ENCODE measurements around the gene BCL2L14.

The BCL2L14 gene

DNA sequence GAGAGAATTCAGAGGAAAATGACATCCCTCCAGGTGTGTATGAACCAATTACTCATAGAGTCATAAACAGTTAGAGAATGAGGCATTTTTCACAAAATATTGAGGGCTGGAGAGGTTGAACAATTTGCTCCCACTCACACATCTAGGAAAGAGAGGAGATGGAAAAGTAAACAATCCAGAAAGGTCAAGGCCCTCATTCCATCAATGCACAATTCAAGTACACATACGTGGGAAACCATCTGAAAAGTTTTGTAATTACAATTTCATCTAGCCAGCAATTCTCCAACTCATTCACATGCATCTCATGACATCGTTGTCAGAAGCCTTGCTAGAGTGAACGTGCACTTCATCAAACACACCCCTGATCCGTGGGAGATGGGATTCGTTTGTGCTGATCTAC, 15.7 kb upstream of the BCL2L14 start:
- DNase-seq (ENCODE audit: low read depth, low spot score), result no peak

DNA sequence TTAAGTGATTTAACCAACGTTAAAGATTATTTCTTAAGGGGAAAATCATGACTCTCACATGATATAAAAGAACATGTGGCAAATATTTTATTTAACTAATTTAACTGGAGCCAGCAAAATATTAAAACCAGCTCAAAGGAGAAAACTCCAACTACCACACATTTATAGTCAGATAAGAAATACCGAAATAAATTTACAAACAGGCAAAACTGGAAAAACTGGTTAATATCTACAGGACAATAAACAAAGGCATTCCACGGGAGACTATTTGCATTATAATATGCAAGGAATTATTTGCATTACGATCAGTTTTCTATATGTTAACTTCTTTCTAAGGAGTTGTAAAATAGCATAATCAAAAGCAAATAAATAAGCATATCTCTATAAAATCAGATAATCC, 13.8 kb upstream of the BCL2L14 start:
- no peak for DNase-seq (ENCODE audit: low read depth, low spot score)

DNA sequence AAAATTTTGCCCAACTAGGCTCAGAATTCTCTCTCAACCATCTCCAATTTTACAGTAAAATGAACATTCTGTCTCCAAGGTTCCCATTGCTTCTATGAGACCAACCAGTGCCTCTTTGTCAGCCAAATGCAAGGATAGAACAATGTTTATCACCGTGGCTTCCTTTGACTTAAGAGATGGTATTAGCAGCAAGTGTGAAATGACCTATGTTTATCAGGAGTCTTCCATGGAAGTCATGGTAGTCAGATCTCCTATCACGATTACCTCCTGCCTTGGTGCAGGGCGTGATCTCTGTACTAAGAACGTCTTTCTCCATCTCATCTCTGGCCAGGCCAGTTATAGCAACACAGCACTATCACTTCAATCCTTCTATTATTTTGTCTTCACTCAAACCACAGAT, 6.1 kb upstream of the BCL2L14 start:
- no peak for DNase-seq (ENCODE audit: low read depth, low spot score)

DNA sequence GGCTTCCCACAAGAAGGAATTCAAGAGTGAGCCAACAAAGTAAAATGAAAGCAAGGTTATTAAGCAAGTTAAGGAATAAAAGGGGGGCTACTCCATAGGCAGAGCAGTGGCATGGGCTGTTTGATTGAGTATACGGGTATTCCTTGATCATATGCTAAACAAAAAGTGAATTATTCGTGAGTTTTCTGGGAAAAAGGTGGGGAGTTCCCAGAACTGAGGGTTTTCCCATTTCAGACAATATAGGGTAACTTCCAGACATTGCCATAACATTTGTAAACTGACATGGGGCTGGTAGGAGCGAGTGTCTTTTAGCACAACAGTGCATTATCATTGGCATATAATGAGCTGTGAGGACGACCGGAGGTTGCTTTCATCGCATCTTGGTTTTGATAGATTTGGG, 2.0 kb upstream of the BCL2L14 start:
- no peak for DNase-seq (ENCODE audit: low read depth, low spot score)

DNA sequence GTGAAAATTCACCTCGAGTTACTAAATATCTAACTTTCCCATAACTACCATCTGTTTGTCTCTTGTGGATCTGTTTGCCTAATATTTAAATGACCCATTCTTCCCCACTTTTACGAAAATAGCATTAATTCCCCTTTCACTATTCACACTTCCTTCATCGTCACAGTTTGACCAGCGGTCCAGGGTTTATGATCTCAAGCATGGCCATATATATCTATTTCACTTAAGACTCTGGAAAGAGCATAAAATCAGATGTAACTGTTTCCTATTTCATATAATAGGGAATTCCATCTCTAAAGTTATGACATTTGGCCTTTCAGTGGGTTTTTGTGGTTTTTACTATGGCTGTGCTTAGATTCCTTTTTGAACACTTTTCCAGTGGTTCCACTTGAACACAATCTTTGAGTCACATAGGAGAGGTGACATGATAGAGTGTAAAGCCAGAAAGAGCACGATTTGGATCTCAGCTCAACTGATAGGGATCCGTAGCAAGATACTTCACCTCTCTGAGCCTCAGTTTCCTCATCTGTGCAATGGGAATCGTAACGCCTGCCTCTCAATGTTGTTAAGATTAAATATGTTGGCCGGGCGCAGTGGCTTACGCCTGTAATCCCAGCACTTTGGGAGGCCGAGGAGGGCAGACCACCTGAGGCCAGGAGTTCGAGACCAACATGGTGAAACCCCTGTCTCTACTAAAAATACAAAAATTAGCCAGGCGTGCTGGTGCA, 754 bp upstream of the BCL2L14 start:
- DNase-seq (ENCODE audit: low read depth, low spot score), result no peak

DNA sequence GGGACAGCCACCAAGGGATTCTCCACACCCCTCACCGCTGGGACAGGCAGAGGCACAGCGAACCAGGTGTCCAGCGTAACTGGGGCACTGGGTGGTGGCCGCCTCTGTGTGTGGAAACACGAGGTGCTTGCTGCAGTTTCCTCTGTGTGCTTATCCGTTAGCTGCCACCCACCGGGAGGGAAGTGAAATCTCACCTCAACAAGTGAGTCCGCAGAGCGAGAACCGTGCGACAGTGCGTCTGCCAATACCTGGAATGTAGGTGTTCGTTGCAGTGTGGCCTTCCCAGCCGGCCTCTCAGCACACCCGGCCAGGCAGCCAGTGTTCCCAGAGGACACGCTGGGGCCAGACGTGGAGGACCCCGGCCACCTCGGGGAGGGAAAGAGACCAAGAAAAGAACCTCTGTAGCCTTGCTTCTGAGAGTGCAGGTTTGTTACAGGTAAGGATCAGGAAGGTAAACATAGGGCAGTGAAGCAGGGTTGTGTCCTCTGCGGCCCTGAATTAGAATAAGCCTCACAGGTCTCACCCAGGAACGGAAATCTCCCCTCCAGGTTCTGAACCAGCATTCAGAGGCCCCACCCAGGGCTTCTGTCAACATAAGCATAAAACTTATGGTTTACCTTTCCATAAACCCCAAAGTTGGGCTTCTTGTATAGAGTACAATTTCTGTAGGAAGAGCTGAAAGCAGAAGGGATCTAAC, 1.5 kb downstream of the BCL2L14 start:
- DNase-seq (ENCODE audit: low read depth, low spot score), result no peak

DNA sequence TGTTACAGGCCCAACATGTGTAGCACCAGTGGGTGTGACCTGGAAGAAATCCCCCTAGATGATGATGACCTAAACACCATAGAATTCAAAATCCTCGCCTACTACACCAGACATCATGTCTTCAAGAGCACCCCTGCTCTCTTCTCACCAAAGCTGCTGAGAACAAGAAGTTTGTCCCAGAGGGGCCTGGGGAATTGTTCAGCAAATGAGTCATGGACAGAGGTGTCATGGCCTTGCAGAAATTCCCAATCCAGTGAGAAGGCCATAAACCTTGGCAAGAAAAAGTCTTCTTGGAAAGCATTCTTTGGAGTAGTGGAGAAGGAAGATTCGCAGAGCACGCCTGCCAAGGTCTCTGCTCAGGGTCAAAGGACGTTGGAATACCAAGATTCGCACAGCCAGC, 8.6 kb downstream of the BCL2L14 start:
- DNase-seq (ENCODE audit: low read depth, low spot score), result no peak

DNA sequence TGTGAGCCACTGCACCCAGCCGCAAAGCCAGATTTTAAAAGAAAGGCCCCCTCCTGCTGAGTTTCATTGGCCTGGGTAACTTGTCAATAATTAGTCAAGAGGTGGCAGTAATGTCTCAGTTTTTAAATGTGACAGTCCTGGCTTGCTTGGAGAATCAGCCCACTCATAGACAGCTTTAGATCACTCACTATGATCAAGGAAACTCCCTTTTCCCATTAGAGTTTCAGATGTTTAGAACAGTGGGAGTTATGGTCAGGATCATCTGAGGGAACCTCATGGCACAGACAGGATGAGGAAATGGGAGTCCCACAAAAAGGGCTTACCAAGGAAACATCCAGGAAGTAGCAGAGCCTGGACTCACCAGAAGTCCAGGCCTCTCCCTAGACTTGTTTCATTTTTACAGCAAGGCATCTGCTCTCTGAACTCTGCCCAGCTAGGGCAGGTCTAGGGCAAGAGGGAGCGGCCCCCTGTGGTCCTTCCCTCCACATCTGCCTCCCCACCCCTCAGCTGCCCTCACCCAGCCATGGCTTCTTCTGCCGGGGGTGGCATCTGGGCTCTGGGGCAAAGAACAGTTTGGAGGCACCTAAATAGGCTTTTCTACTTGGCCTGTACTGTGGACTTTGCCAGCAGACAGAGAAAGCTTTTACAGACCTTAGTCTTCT, 11.2 kb downstream of the BCL2L14 start:
- DNase-seq (ENCODE audit: low read depth, low spot score), result no peak

DNA sequence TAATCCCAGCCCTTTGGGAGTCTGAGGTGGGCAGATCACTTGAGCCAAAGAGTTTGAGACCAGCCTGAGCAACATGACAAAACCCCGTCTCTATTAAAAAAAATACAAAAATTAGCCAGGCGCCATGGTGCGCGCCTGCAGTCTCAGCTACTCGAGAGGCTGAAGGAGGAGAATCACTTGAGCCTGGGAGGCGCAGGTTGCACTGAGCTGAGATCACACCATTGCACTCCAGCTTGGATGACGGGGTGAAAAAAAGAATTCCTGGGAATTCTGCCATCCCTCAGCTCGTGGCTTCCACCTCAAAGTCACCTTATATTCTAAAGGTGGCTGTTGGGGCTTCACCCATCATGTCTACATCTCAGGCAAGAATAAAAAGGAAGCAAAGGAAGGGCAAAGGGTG, 12.9 kb downstream of the BCL2L14 start:
- DNase-seq (ENCODE audit: low read depth, low spot score), result no peak

DNA sequence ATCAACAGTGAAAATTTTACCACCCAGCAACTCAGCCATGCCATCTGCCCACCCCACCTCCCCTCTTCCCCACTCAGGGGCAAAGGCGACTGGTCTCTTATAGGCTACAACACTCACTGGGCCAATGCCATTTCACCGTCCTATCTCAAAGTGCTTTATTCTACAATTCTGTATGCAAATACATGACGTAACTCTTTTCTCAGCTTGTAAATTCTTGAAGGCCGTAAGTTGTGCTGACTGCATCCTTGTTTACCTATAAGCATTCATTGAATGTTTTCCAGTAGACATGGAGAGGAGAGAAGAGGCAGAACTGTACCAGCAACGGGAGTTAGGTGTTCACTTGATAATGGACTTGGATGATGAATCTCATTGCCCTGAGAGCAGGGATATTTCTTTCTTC, 15.6 kb downstream of the BCL2L14 start:
- DNase-seq (ENCODE audit: low read depth, low spot score), result no peak

DNA sequence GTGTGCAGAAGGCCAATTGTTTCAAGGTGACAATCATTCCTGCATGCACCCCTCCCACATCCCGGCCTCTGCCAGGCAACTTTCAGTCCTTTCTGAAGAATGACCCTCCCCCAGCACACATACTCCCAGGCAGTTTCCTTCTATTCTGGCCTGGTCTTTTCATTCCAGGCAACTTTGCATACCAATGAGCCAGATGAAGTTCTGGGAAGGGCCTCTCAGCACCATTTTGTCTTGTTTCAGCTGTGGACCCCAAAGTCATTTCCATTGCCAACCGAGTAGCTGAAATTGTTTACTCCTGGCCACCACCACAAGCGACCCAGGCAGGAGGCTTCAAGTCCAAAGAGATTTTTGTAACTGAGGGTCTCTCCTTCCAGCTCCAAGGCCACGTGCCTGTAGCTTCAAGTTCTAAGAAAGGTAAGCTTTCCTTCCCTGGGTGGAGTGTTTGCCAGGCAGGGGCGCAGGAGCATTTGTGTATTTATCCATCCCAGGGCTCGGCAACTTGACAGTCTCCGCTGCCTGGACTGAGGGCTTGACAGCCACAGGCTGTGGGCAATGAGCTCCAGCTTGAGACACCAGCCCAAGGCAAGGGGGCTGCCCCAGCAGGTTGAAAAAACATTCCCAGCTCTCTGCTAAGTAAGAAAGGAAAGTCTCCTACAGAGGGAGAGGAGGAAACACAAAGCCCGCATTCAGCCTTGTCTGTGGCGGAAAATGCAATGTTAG, 16.4 kb downstream of the BCL2L14 start:
- no peak for DNase-seq (ENCODE audit: low read depth, low spot score)

DNA sequence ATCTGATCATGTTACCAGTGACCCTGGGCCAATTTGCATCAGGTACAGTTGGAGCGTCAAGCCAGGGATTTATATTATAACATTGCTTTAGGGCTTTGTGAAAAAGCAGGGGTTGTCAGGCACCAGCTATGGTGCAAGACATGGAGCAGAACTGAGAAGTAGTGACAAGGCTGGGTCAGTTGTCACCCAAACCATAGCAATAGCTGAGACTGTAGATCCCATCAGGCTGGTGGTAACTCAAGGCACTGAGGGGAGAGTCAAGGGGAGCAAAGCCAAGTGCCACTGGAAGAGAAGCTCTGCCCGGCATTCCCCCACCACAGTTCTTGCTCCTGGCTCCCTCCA, 16.9 kb downstream of the BCL2L14 start:
- no peak for DNase-seq (ENCODE audit: low read depth, low spot score)

DNA sequence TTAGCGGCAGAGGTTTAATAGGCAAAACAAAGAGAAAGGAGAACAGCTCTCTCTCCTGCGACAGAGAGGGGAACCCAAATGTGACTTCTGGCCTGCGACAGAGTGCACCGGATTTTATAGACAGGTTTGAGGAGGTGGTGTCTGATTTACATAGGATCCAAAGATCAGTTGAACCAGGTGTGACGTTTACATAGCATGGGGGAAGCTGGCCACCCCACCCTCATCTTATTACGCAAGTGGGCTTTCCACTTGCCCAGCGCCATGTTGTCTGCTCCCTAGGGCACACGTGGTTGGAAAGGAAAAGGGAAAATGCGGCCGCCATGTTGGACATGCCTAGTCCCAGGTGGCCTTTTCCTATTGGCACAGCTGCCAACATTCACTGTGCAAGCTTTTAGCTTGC, 17.4 kb downstream of the BCL2L14 start:
- DNase-seq (ENCODE audit: low read depth, low spot score), result no peak

DNA sequence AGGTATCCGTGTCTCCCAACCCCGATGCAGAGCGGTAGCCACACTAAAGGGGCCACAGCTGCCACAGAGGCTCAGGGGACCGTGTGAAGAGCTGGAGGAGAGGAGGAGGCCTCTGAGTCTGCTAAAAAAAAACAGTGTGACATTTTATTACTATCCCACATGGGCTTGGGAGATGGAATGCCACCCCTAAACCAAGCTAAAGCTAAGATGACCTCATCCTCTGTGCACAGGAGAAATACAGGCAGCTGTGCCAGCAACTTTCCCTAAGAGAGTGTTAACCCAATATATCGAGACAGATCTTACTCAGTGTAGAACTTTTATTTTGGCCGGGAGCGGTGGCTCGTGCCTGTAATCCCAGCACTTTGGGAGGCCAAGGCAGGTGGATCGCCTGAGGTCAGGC, 18.0 kb downstream of the BCL2L14 start:
- no peak for DNase-seq (ENCODE audit: low read depth, low spot score)

DNA sequence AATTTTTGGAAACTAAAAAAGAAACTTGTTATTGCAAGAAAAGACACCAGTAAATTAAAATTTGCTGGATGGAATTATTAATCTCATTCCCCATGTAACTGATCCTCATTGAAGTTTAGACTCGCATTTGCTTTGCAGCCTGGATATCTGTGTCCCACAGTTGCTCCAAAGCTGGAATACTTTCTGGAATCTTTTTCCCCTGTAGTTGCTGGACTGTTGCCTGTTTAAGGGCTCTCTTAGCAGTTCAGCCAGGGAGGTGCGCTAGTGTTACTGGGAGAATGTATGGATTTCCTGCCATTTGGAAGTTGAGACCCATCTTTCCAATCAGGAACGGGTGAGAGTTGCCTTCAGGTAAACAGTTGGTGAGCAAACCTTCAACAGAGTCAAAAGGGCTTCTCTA, 20.3 kb downstream of the BCL2L14 start:
- no peak for DNase-seq (ENCODE audit: low read depth, low spot score)

DNA sequence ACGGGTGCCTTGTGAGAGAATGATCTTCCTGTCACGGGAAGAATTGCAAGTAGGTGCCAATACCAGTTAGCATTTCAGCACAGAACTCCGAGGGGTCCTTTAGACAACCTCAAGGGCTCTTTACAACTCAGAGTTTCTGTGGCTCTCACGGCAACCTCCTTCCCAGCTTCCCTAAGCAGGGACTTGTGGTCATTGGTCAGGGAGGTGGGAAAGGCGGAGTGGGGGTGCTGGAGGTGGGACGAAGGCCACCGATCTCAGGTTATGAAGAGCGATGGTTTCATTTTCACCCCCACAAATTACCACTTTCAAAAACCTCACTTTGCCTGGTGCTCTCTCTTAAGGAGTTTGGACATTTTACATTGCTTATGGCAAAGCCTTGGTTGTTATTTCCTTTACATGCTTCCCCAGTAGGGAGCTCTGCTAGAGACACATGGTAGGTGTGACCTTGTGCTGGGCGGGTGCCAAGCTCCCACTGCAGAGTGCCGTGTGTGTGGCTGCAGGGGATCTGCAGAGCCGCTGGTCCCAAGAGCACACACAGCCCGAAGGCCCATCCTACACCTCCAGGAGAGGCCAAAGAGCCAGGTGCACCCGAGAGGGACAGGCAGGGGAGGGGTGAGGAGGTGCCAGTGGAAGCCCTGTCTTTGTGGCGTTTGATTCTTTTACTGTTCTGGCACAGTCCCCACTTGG, 21.4 kb downstream of the BCL2L14 start:
- DNase-seq (ENCODE audit: low read depth, low spot score), result peak; percentile 18

DNA sequence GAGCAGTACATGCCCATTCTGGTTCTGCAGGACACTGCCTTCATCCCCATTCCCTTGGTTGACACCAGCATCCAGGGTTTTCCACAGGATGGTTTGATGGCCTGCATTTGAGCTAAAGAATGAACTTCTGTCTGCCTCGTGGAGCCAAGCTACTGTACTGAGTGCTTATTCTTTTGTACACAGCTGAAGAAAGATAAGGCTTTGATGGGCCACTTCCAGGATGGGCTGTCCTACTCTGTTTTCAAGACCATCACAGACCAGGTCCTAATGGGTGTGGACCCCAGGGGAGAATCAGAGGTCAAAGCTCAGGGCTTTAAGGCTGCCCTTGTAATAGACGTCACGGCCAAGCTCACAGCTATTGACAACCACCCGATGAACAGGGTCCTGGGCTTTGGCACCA, 23.7 kb downstream of the BCL2L14 start:
- no peak for DNase-seq (ENCODE audit: low read depth, low spot score)

DNA sequence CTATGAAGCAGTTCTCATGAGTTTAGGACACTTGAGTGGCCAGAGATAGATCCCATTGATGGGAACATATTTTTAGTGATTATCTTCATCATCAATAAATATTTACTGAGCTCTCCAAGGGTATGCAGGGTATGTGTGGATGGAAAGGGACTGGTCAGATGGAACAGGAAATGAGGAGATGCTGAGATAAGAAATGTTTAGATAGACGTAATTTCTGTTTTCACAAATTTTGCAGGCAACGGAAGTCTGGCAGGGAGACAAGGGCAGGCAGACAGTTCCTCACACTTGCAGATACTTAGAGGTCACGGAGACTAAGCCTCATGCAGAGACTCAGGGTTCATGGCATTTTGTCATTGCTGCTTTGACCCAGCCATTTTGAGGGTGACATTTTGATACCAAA, 24.3 kb downstream of the BCL2L14 start:
- DNase-seq (ENCODE audit: low read depth, low spot score), result no peak

DNA sequence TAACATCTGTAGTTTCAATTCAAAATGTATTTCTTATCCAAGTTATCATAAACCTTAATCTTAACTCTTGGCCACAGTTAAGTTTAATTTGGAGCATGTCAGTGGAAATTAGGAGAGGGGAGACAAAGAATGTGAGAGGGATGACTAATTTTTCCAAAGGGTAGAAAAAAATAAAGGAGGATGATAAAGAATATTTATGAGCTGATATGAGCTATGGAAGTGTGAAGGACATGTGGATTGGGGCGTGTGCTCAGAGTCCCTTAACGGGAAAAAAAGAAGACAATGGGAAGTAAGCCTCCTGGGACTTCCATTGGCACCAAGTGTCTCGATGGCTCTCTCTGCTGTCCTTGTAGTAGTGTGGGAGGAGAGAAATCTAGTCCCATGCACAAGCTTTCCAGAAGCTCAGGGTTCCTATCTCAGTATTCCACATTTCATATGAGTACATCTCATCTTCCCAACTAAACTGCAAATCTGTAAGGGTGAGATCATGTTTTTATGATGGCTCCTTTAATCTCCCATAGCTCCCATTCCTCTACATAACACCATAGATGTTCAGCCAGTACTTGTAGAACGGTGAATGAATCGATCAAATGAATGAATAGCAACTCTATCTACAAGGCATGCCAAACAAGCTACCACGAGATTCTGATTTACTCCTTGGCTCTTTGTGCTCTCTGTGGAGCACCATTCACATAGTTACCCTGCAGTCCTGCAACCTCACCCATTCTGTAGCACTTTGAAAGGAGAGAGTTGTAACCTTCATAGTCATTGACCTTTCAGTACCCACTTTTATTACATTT, 27.4 kb downstream of the BCL2L14 start:
- DNase-seq (ENCODE audit: low read depth, low spot score), result no peak

DNA sequence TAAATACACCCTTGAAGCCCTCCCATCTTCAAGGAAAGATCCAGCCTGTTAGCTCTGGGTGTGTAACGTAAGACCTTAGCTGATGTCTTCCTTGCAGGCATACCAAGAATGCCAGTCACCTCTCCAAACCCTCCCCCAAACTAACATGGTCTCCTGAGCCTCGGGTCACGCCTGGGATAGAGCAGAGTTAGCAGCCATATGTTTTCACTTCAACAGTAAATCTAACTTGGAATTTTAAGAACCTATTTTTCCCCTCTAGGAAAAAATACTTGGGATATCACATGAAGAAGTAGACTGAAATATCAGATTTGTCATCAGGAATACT, 27.9 kb downstream of the BCL2L14 start:
- DNase-seq (ENCODE audit: low read depth, low spot score), result no peak

DNA sequence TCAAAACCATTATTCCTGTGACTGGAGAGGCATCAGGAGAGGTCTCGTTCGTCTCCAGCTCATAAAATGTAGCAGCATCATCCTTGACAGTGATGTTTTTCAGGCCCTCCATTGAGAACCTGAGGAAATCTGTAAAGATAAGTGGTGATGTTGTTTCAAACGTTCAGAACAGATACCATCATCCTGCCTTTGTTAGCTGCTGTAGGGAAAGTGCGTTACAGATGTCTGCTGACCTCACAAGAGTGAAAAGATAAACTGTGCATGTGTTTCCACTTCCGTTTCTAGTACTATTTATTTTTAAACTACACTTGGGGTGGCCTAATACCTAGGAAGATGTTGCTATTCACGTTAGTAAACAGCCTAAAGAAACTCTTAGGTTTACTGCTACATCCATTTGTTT, 28.4 kb downstream of the BCL2L14 start:
- no peak for DNase-seq (ENCODE audit: low read depth, low spot score)

Measured in brain pericyte (primary cell).